ENCODE measurements around the gene CAMLG.
"Not testable (repeated sequence)": the region's sequence is repeated elsewhere in the genome, so short reads cannot be mapped to it uniquely, and the experiment has no call there.

The CAMLG gene

DNA sequence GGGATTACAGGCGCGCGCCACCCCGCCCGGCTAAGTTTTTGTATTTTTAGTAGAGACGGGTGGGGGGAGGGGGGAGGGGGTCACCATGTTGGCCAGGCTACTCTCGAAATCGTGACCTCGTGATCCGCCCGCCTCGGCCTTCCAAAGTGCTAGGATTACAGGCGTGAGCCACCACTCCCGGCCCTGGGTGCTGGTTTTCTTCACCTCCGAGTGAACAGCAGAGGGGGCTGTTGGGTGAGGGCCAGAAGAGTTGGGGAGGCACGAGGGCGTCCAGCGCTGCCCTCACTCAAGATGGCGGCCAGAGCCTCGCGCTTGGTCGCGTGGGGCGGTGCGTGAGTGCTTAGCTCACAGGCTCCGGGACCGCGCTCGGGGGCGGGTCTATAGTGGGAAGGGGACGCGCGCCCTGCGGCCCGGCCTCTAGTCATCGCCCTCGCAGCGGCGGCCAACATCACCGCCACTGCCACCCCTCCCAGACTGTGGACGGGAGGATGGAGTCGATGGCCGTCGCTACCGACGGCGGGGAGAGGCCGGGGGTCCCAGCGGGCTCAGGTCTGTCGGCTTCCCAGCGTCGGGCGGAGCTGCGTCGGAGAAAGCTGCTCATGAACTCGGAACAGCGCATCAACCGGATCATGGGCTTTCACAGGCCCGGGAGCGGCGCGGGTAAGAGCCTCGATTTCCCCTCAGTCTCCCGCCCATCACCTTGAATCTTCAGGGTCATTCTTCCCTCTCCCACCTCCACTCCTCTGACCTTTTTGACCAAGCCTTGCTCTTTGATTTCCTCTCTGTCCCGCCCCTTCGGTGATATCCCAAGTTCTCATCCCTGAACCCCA is at the start of gene CAMLG:
TSS of gene CAMLG (plus strand) at position 416 of the 830 bp plus-strand sequence. CDS start at position 489, 73 bp downstream.
- peak; percentile 95 for DNase-seq

- DNase-seq: not testable (repeated sequence)
These were observed 48.2 kb upstream of the CAMLG start for GRCh38 chr5:134690144-134690543.

- DNase-seq: no peak
These were observed 45.6 kb upstream of the CAMLG start for GRCh38 chr5:134692722-134693121.

- DNase-seq: no peak
These were observed 30.0 kb upstream of the CAMLG start for GRCh38 chr5:134708301-134708700.

DNA sequence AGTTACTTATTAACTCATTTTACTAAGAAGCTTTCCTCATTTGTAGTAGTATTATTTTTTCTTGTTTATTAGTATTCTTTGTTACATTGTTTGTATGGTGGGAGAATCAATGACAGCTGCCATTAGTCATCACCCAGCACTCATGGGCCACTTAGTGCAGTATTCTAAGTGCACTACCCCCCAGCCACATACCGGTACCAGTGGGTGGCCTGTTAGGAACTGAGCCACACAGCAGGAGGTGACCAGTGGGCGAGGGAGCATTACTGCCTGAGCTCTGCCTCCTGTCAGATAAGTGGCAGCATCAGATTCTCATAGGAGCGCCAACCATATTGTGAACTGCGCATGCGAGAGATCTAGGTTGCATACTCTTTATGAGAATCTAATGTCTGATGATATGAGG is 24.2 kb upstream of the CAMLG start:
- DNase-seq: no peak

DNA sequence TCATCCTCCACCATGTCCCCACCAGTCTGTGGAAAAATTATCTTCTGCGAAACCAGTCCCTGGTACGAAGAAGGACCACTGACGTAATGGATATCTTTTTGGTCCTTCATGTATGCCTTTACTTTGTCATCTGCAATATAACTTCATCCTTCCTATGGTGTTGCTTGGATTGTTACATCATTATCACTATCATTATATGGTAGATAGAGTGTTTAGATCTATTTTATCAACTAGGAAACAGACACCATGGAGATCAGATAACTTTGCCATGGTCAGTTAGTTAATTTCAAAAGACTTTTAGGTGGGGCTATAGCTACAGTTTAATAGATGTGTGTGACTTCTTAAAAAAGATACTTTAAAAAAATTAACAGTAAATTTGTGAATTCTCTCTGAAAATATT is 23.8 kb upstream of the CAMLG start:
- DNase-seq: no peak

- DNase-seq: not testable (repeated sequence)
These were observed 22.9 kb upstream of the CAMLG start for GRCh38 chr5:134715466-134715865.

- no peak for DNase-seq
These were observed 13.5 kb upstream of the CAMLG start for GRCh38 chr5:134724872-134725271.

- no peak for DNase-seq
These were observed 5.5 kb upstream of the CAMLG start for GRCh38 chr5:134732819-134733218.

DNA sequence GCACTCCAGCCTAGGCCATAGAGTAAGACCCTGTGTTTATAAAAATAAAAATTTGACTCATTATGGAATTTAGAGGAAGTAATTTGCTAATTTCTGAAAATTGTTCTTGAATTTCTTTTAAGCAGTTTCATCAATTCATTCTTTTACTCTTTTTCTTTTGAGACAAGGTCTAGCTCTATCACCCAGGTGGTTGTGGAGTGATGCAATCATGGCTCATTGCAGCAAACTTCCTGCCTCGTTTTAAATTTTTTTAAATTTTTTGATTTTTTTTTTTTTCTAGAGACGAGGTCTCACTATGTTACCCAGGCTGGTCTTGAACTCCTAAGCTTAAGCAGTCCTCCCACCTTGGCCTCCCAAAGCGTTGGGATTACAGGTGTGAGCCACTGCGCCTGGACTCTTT is 3.1 kb upstream of the CAMLG start:
- no peak for DNase-seq

DNA sequence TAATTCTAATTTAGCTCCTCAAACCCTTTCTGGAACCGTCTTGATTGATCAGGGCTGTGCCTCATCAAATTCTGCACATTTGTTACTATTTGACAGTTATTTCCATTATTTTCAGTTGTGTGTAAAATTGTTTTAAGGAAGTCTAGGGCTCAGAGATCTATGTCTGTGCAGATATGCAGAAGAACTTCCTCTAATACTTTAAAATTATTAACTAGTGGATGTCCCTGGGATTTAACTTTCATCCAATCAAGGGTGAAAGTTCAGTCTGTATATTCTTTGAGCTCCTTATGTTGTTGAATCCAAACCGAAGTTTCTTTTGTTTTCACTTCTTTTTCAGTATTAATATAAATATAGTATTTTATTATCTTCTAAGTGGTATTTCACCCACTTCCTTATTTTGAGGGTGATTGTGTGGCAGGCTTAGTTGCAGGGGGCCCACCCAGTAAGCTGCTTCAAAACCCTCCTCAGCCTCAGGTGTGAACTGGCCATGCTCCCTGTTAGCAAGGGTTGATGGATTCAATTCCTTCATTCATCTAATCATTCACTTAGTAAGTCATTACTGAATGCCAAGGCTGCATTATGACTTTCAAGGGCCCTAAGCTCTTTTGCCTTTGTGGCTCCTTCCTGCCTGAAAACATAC is 2.1 kb upstream of the CAMLG start:
- DNase-seq: no peak

GRCh38 chr5:134738963-134739661 is 764 bp downstream of the CAMLG start:
- DNase-seq: no peak

DNA sequence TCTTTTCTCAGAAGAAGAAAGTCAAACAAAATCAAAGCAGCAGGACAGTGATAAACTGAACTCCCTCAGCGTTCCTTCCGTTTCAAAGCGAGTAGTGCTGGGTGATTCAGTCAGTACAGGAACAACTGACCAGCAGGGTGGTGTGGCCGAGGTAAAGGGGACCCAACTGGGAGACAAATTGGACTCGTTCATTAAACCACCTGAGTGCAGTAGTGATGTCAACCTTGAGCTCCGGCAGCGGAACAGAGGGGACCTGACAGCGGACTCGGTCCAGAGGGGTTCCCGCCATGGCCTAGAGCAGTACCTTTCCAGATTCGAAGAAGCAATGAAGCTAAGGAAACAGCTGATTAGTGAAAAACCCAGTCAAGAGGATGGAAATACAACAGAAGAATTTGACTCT is 2.7 kb downstream of the CAMLG start:
- DNase-seq: no peak

DNA sequence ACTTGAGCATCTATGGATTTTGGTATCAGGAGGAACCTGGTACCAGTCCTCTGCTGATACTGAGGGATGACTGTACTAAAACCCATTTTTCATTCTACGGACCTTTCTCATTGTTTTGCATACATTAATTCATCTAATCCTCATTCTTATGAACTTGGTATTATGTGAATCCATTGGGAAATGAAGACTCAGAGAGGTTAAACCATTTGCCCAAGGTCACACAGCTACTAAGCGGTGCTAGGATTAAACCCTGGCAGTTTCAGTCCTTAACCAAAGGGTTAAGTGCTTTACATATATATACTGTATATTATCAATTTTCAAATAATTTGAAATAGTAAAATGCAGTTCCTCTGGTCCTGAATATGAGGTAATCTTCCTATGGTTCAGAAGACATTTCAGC is 3.8 kb downstream of the CAMLG start:
- no peak for DNase-seq

GRCh38 chr5:134749415-134749814 is 11.1 kb downstream of the CAMLG start:
- DNase-seq: no peak

GRCh38 chr5:134758176-134758503 is 19.8 kb downstream of the CAMLG start:
- DNase-seq: no peak

DNA sequence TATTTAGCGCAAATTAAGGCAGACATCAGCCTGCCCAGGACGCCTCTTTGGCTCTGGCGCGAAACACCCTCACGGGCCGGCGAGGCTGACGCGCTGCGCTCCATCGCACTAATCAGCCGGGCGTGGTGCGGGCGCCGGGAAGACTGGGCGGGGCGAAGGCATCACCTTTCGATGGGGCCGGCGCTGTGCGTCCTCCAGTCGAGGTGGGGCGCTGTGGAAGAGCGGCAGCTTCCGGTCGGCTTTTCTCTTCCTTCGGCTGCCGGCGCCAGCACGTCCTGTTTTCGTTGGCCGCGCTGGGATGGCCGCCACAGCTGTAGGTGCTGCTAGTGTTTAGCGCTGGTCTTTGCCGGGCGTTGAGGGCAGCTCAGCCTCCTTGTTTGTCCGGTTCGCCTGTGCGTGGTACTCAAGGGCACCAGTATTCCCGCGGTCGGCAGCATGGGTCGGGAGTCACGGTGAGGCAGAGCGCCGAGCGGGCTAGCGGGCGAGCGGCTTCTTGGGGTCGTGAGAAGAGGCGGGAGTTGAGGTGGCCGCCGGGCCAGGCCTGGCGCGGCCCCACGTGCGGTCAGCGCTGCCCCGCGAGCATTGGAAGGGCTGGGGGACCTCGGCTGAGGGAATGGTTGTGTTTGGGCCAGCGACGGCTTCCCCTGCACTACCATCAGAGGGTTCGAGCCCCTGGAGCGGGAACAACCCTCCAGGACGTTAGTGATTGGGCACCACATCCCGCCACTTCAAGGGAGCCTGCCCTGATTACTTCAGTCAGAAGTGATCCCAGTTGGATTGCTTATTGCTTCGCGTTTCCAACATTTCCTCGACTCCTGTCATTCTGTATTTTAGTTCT is 20.4 kb downstream of the CAMLG start, which contains the start of gene DDX46:
TSS of gene DDX46 (plus strand) at position 276 of the 838 bp plus-strand sequence. CDS start at position 436, 160 bp downstream.
- DNase-seq: peak; percentile 88

GRCh38 chr5:134767528-134768291 is 29.4 kb downstream of the CAMLG start:
- not testable (repeated sequence) for DNase-seq

DNA sequence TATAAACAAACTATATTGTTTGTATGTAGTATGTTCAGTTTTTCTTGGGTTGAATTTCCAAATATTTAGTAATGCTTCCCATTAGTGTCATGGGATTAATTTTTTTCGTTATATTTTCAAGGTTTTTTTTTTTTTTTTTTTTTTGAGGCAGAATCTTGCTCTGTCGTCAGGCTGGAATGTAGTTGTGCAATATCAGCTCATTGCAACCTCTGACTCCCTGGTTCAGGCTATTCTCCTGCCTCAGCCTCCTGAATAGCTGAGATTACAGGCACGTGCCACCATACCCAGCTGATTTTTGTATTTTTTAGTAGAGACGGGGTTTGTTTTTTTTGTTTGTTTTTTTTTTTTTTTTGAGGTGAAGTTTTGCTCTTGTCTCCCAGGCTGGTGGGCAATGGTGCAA is 30.9 kb downstream of the CAMLG start:
- no peak for DNase-seq

- no peak for DNase-seq
These were observed 34.2 kb downstream of the CAMLG start for GRCh38 chr5:134772461-134773125.

DNA sequence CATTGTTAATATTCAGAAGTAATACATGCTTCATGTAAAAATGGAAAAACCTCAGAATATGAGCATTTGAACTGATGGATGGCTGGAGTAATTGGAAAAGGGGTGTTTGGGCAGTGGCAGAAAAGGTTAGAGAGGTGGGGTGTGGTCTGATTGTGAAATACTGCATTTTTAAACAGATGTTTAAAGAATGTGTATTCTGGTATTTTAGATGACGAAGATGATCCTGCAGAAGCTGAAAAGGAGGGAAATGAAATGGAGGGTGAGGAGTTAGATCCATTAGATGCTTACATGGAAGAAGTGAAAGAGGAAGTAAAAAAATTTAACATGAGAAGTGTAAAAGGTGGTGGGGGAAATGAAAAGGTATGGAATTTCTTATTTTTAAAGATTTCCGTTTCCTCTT is 39.0 kb downstream of the CAMLG start:
- DNase-seq: no peak
